AG04449 (cell line): ENCODE measurements around the gene DENND5A.
"Not testable (repeated sequence)": the region's sequence is repeated elsewhere in the genome, so short reads cannot be mapped to it uniquely, and the experiment has no call there.

Source experiments
- CTCF ChIA-PET: fragments of 350-600 bp; formaldehyde crosslinking; extraction: SDS; loops from one replicate; lab custom pipeline; 2021; ENCODE audit warnings: antibody characterized with exemption; lab: Yijun Ruan, JAX
- POLR2A ChIA-PET: fragments of 400-600, 350-600 bp; formaldehyde crosslinking; extraction: SDS; loops from one replicate; lab custom pipeline; 2020; ENCODE audit warnings: antibody characterized with exemption, inconsistent platforms; lab: Yijun Ruan, JAX
- DNase-seq: peaks from one replicate; pipeline ENCODE4 v3.0.0-alpha.2; 2010; ENCODE audit warnings: low read depth, low spot score
- H3K4me3 ChIP-seq: 2 replicates; pipeline ENCODE4 v1.5.1; 2011; ENCODE audit warnings: low read depth, mild to moderate bottlenecking, control low read depth, low read length
- TF ChIP-seq, protein P1 (sequence below): IDR thresholded peaks from one replicate; pipeline ENCODE4 v1.5.1; 2011; ENCODE audit warnings: mild to moderate bottlenecking, moderate library complexity, low read length, control low read depth, inconsistent platforms; ENCODE audit not compliant: insufficient read depth; ENCODE audit errors: missing control alignments

The DENND5A gene

DNA sequence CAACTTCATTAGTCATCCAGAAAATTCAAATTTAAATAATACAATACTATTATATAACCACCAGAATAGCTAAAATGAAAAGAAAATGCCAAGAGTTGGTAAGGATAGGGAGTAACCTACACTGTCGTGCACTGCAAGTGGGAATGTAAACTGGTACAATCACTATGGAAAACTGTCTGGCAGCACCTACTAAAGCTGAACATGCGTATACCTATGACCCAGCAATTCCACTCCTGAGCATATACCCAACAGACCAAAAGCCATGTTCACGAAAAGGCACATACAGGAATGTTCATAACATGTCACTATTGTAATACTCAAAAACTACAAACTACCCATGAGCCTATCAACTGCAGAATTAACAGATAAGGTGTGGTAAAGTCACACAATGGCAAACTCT, 32.7 kb downstream of the DENND5A start:
- ChIA-PET POLR2A (no interaction called here), CTCF (interaction anchor here (1.6 kb wide), 1 partner anchor 274 kb away, joined by 3 read pairs; no protein-coding TSS in a partner anchor)
- no peak overlapping the region for H3K4me3 ChIP-seq
- DNase-seq, result no peak
- TF ChIP-seq, protein P1, sequence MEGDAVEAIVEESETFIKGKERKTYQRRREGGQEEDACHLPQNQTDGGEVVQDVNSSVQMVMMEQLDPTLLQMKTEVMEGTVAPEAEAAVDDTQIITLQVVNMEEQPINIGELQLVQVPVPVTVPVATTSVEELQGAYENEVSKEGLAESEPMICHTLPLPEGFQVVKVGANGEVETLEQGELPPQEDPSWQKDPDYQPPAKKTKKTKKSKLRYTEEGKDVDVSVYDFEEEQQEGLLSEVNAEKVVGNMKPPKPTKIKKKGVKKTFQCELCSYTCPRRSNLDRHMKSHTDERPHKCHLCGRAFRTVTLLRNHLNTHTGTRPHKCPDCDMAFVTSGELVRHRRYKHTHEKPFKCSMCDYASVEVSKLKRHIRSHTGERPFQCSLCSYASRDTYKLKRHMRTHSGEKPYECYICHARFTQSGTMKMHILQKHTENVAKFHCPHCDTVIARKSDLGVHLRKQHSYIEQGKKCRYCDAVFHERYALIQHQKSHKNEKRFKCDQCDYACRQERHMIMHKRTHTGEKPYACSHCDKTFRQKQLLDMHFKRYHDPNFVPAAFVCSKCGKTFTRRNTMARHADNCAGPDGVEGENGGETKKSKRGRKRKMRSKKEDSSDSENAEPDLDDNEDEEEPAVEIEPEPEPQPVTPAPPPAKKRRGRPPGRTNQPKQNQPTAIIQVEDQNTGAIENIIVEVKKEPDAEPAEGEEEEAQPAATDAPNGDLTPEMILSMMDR, result no peak

DNA sequence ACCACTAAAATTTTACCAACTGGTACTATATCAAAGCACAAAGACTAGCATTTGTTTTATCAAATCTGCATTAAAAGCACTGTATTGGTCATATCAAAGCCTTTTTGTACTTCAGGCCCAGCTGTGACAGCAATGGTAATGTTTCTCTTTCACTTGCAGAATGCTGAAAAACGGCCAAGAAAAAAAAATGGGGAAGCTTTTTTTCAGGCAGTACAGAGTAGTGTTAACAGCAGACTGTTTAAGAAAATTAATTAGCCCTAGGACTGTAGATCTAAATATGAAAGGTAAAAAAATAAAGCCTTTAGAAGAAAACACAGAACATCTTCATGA, 33.3 kb downstream of the DENND5A start:
- ChIA-PET CTCF (interaction anchor here (1.7 kb wide), 1 partner anchor 16 kb away, joined by 4 read pairs; no protein-coding TSS in a partner anchor), POLR2A (no interaction called here)
- TF ChIP-seq, protein P1, result no peak
- DNase-seq, result no peak
- H3K4me3 ChIP-seq, result no peak overlapping the region

DNA sequence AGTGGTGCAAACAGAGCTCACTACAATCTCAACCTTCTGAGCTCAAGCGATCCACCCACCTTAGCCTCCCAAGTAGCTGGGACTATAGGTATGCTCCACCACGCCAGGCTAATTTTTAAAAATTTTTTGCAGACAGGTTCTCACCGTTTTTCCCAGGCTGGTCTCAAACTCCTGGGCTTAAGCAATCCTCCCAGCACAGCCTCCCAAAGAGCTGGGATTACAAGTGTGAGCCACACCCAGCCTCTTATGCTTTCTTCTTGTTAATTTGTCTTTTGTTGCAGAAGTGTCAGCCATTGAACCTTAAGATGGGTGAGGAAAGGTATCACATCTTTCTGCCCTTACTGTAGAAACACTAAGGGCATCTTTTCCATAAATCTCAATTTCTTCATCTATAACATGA, 34.9 kb downstream of the DENND5A start:
- CTCF ChIA-PET, result interaction anchor here (0.9 to 1.7 kb wide), 2 partner anchors 17 to 215 kb away, joined by 3 to 4 read pairs; no protein-coding TSS in a partner anchor

GRCh38 chr11:9228091-9228490, 37.1 kb downstream of the DENND5A start:
- CTCF ChIA-PET, result interaction anchor here (0.8 to 2.6 kb wide), 2 partner anchors 13 to 29 kb away, joined by 3 to 6 read pairs; no protein-coding TSS in a partner anchor
- no peak for DNase-seq
- POLR2A ChIA-PET, result no interaction called here
- no peak overlapping the region for H3K4me3 ChIP-seq
- TF ChIP-seq, protein P1, result no peak

More for the DNA sequence above, 34.9 kb downstream of the DENND5A start:
- POLR2A ChIA-PET, result no interaction called here
- TF ChIP-seq, protein P1, result no peak
- H3K4me3 ChIP-seq, result no peak overlapping the region
- DNase-seq, result no peak

- TF ChIP-seq, protein P1, result no peak
These were observed 39.3 kb downstream of the DENND5A start for GRCh38 chr11:9225748-9226298.

GRCh38 chr11:9222654-9223053, 42.5 kb downstream of the DENND5A start:
- ChIA-PET POLR2A (no interaction called here), CTCF (no interaction called here)
- TF ChIP-seq, protein P1, result no peak
- DNase-seq, result no peak
- H3K4me3 ChIP-seq, result no peak overlapping the region

More at GRCh38 chr11:9225748-9226298, 39.3 kb downstream of the DENND5A start:
- CTCF ChIA-PET, result interaction anchor here (2.6 kb wide), 1 partner anchor 15 kb away, joined by 6 read pairs; no protein-coding TSS in a partner anchor
- no peak for DNase-seq
- H3K4me3 ChIP-seq, result no peak overlapping the region
- POLR2A ChIA-PET, result interaction anchor here (1.0 kb wide), 1 partner anchor 15 kb away, joined by 3 read pairs; no protein-coding TSS in a partner anchor

DNA sequence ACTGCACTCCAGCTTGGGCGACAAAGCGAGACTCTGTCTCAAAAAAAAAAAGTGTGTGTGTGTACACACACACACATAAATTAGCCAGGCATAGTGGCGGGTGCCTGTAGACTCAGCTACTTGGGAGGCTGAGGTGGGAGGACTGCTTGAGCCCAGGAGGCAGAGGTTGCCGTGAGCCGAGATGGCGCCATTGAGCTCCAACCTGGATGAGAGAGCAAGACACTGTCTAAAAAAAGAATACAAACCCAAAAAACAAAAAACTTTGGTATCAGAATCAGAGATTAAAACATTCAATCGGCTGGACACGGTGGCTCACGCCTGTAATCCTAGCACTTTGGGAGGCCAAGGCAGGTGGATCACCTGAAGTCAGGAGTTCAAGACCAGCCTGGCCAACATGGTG, 44.3 kb downstream of the DENND5A start:
- H3K4me3 ChIP-seq, POLR2A ChIA-PET, DNase-seq, CTCF ChIA-PET: not testable (repeated sequence)
